Upper lobe of left lung (tissue), 4 donors: Measurements from ENCODE around the gene TMEM255A.

Source experiments
- EP300 ChIP-seq, 4 donors: sonication (generic); formaldehyde crosslinking; IDR thresholded peaks; one replicate each; pipeline ENCODE4 v1.5.1; 2017; ENCODE audit warnings: antibody characterized with exemption in 4 of 4, control low read depth in 2 of 4
- TF ChIP-seq, protein P1 (sequence below), 6 experiments: fragments of 450-650 bp in 4 of 6; fragments of 200-600 bp in 2 of 6; sonication (generic) in 2 of 6; IDR thresholded peaks; one replicate each; pipeline ENCODE4 v1.5.1; 2016 to 2019; ENCODE audit warnings: antibody characterized with exemption in 6 of 6

DNA sequence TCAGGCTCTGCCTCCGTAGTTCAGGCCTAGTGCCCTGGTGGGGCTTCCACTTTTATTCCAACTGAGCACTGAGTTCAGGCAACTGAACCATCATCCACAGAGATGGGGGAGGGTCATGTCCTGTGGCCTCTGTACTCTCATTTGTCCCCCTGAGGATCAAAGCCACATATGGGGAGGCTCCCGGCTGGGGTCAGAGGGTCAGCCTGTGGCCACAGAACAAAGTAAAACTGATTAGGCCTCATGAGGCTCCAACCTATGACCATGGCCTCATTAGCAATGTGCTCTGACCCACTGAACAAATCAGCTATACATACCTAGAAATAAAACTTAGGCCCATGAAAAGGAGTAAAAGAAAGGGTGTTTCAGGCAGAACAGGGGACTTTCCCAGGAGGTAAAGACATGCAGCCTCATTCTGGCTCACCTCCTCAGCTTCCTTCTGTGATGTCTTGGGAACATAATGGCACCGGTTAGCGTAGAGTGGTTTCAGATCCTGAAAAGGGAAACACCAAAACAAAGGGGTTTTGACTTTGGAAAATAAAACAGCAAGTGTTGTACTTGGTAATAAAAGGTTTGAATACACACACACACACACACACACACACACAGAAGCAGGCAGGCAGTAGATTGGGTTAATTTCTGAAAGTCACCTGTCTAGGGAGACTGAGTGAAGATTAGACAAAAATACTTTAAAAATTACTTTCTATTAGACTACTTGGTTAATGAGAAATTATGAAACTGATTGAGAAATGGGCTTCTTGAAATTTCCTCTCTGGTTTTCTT lies 24.3 kb downstream of the TMEM255A start:
- TF ChIP-seq, protein P1, sequence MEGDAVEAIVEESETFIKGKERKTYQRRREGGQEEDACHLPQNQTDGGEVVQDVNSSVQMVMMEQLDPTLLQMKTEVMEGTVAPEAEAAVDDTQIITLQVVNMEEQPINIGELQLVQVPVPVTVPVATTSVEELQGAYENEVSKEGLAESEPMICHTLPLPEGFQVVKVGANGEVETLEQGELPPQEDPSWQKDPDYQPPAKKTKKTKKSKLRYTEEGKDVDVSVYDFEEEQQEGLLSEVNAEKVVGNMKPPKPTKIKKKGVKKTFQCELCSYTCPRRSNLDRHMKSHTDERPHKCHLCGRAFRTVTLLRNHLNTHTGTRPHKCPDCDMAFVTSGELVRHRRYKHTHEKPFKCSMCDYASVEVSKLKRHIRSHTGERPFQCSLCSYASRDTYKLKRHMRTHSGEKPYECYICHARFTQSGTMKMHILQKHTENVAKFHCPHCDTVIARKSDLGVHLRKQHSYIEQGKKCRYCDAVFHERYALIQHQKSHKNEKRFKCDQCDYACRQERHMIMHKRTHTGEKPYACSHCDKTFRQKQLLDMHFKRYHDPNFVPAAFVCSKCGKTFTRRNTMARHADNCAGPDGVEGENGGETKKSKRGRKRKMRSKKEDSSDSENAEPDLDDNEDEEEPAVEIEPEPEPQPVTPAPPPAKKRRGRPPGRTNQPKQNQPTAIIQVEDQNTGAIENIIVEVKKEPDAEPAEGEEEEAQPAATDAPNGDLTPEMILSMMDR (IDR thresholded peaks at IDR 0.05): no peak
- no peak for TF ChIP-seq EP300 (IDR thresholded peaks at IDR 0.05)
